CD4-positive, alpha-beta T cell treated with Interferon gamma for 1 hour (primary cell): ENCODE results near the gene ACRV1.

ENCODE experiments used
- DNase-seq: peaks from one replicate; pipeline ENCODE4 v3.0.0-alpha.2; 2020

The ACRV1 gene

DNA sequence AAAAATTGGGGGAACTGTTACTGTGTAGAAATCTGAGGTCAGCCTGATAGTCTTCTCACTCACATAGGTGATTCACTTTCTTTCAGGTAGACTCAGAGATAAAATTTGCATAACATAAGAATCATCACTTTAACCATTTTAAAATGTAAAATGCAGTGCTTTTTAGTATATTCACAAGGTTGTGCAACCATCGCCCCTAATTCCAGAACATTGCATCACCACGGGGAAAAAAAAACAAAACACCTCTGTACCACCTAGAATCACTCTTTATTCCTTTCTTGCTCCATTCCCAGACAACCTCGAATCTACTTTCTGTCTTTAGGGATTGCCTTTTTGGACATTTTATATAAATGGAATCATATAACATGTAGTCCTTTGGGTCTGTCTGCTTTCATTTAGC is 34.8 kb downstream of the ACRV1 start:
- no peak for DNase-seq

DNA sequence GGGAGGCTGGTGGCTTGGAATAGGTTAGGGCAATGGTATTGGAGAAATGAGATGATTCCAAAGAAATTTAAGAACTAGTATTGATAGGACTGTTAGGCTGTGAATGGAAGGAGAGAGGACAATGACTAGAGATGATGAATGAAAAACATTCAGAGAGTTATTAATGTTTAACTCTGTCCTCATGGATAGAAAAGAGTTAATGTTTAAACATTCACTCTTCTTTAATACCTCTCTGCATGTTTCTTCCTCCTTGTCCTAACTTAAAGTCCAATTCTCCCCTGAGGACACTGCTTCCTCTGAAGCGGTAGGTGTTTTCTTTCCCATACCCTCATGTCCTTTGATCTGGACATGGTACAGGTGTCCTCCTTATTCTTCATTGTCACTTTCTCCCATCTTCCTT is 42.3 kb downstream of the ACRV1 start:
- no peak for DNase-seq

DNA sequence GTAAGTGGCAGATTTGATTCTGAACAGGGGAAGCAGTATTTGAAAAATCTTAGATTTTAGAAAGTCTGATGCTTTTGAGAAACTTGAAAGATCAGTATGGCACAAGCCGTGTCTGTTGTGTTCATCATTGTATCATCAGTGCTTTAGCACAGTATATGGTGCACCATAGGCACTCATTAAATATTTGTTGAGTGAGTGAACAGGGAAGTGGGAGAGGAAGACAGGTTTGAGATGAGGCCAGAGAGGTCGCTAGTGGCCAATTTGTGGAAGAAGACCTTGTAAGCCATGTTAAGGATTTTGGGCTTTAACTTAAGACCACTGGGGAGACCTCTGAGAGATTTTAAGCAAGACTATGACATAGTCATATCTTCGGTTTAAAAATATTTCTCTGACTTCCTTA is 42.8 kb downstream of the ACRV1 start:
- no peak for DNase-seq

- DNase-seq = no peak
Measured at GRCh38 chr11:125627236-125627910, 53.3 kb downstream of the ACRV1 start.

DNA sequence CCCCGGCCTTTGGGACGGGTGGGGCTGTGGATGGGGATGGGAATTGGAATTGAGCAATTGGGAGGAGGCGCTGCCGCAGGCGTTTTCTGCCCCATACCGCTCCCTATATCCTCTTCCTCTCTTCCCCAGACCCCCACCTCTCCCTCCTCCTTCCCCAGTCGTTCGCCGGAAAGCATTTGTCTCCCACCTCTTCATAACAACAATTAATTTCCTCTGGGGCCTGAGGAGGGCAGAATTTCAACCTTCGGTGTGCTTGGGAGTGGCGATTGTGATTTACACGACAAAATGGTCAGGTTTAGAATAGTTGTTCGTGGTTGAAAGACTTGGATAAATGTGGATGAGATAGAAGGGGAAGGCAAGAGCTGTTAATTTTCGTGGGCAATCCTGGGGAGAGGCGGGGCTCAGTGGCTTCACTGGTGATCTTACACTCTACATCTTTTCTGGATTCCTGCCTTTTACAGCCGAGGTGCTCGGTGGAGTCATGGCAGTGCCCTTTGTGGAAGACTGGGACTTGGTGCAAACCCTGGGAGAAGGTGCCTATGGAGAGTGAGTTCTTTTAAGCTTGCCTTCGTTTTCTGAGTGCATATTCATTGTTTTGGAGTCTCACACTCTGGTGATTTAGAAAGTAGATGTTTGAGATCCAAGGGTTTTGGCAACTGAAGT is 54.2 kb downstream of the ACRV1 start:
- DNase-seq = peak; percentile 4

- peak; percentile 79 for DNase-seq
Measured at GRCh38 chr11:125625630-125626287, 54.9 kb downstream of the ACRV1 start.

DNA sequence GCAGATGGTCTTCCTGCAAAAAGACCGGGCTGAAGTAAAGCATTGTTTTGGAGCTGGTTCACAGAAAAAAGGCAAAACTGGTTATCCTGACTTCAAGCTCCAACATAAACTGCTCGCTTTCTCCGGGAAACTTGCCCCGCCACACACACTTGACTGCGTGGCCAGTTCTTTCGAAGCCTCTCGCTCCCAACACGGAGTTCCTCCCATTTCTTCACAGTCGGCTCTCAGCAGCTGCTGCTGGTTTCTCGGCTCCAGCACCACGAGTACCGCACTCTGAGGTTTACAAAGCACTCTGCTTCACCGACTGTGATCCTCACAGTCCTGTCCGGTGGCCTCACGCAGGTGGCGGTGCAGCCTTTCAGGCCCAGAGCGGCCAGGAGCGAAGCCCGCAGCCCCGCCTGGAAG is 55.4 kb downstream of the ACRV1 start:
- DNase-seq = no peak

GRCh38 chr11:125624756-125625213 is 55.9 kb downstream of the ACRV1 start, which contains the start of gene CHEK1:
TSS of gene CHEK1 (plus strand) at chr11:125625163. CDS start at chr11:125626769, 1,606 bp downstream.
- no peak for DNase-seq

DNA sequence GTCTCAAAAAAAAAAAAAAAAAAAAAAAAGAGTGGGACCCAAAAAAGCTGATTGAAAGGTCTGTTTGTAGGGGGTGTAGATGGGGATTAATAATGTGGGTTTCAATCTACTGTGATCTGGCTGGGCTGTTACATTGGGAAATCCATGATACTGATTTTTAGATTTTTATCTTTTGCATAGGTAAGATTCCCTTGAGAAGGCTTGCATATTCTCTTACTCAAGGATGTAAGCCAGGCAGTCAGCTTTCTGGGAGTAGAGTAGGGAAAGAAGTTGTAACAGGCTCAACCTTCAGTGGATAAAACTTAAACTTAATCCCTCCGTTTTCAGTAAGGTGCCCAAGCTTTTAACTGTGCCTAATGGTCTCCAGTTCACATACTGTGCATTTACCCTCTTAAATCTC is 57.6 kb downstream of the ACRV1 start:
- DNase-seq = no peak

DNA sequence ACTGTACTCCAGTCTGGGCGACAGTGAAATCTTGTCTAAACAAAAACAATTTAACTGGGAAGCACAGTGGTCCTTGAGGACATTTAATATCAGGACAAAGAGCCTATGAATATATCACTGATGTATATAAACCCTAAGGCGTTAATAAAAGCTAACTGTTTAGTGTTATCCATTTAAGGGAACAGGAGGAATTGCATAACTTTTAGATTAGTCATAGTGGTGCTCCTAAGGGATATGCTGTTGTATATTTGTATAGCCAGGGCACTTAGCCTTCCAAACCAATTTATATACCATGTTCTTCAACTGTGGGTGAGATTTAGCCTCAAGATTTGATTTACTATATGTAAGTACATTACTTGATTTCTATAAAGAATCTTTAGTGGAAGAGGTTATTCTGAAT is 58.7 kb downstream of the ACRV1 start:
- no peak for DNase-seq
